SK-N-SH (cell line): ENCODE results near the gene TOMM20. TPM values are rescaled to one million over a fixed set of nuclear protein-coding genes. Genes with fewer than 3 reads are reported as not detected.

Source experiments
- CTCF ChIA-PET: fragments of 300-600, 350-600 bp; formaldehyde crosslinking; extraction: SDS; loops from one replicate; lab custom pipeline; 2021; lab: Yijun Ruan, JAX
- POLR2A ChIA-PET: fragments of 350-600 bp; sonication (Branson Sonifier 250); formaldehyde crosslinking; extraction: SDS; loops from one replicate; lab custom pipeline; 2020; ENCODE audit warnings: antibody characterized with exemption, inconsistent platforms; lab: Yijun Ruan, JAX
- DNase-seq: peaks from one replicate; pipeline ENCODE4 v3.0.0; 2012
- H2AFZ ChIP-seq: fragments of 200-600 bp; sonication (generic); 2 replicates; pipeline ENCODE4 v1.8.1; 2016; ENCODE audit warnings: antibody characterized with exemption, mild to moderate bottlenecking, low read depth
- H3F3A ChIP-seq: fragments of 200-600 bp; sonication (generic); replicated peaks from 2 replicates; pipeline ENCODE3; 2016; ENCODE audit warnings: antibody characterized with exemption, mild to moderate bottlenecking; ENCODE audit not compliant: insufficient read depth
- H3K27ac ChIP-seq, 2 experiments: fragments of 200-500 bp in 1 of 2; fragments of 200-600 bp in 1 of 2; sonication (Bioruptor generic) in 1 of 2; sonication (generic), shearing (Covaris generic) in 1 of 2; 2 replicates each; pipeline versions ENCODE4 v1.5.1 to v1.6.1; 2014 to 2016; ENCODE audit warnings: low read depth in 2 of 2, inconsistent platforms in 1 of 2, low read length in 1 of 2, mild to moderate bottlenecking in 1 of 2, mixed read lengths in 1 of 2
- H3K27me3 ChIP-seq: fragments of 200-600 bp; sonication (generic), shearing (Covaris generic); 2 replicates; pipeline ENCODE4 v1.6.1; 2016; ENCODE audit warnings: mixed run types; ENCODE audit not compliant: insufficient read depth
- H3K36me3 ChIP-seq, 2 experiments: fragments of 200-500 bp in 1 of 2; fragments of 200-600 bp in 1 of 2; sonication (Bioruptor generic) in 1 of 2; sonication (generic) in 1 of 2; replicated peaks in 1 of 2; 2 replicates each; pipeline versions ENCODE3 to v1.5.1; 2014 to 2016; ENCODE audit warnings: low read length in 1 of 2, mild to moderate bottlenecking in 1 of 2; ENCODE audit not compliant: insufficient read depth in 2 of 2, control insufficient read depth in 1 of 2
- H3K4me1 ChIP-seq, 2 experiments: fragments of 200-500 bp in 1 of 2; fragments of 200-600 bp in 1 of 2; sonication (Bioruptor generic) in 1 of 2; sonication (generic), shearing (Covaris generic) in 1 of 2; 2 replicates each; pipeline versions ENCODE4 v1.5.1 to v1.6.1; 2014 to 2016; ENCODE audit warnings: low read depth in 1 of 2, low read length in 1 of 2, mixed run types in 1 of 2; ENCODE audit not compliant: insufficient read depth in 2 of 2, control insufficient read depth in 1 of 2
- H3K4me2 ChIP-seq: fragments of 200-600 bp; sonication (generic), shearing (Covaris generic); 2 replicates; pipeline ENCODE4 v1.6.1; 2017; ENCODE audit warnings: mixed run types
- H3K4me3 ChIP-seq, 2 experiments: fragments of 200-500 bp in 1 of 2; fragments of 200-600 bp in 1 of 2; sonication (Bioruptor generic) in 1 of 2; sonication (generic), shearing (Covaris generic) in 1 of 2; 2 replicates each; pipeline versions ENCODE4 v1.5.1 to v1.8.1; 2014 to 2016; ENCODE audit warnings: low read depth in 2 of 2, inconsistent platforms in 1 of 2, low read length in 1 of 2, mild to moderate bottlenecking in 1 of 2, mixed read lengths in 1 of 2, moderate library complexity in 1 of 2
- H3K79me2 ChIP-seq: fragments of 200-600 bp; sonication (generic); 2 replicates; pipeline ENCODE4 v1.8.1; 2017; ENCODE audit warnings: mild to moderate bottlenecking; ENCODE audit not compliant: insufficient read depth
- H3K9ac ChIP-seq: fragments of 200-600 bp; sonication (generic); 2 replicates; pipeline ENCODE4 v1.6.1; 2017; ENCODE audit warnings: mixed run types
- H3K9me2 ChIP-seq: fragments of 200-600 bp; sonication (generic); 2 replicates; pipeline ENCODE4 v1.6.1; 2017; ENCODE audit warnings: mixed run types
- H3K9me3 ChIP-seq: fragments of 200-600 bp; sonication (generic); 2 replicates; pipeline ENCODE4 v1.6.1; 2017; ENCODE audit warnings: mixed run types, mild to moderate bottlenecking, moderate library complexity
- H4K20me1 ChIP-seq: fragments of 200-600 bp; sonication (generic); 2 replicates; pipeline ENCODE4 v1.6.1; 2017; ENCODE audit warnings: mild to moderate bottlenecking, mixed run types; ENCODE audit not compliant: insufficient read depth
- CHD2 ChIP-seq: fragments of 150-350 bp; IDR thresholded peaks from 2 replicates; pipeline ENCODE4 v1.6.1; 2018; ENCODE audit warnings: low read length; ENCODE audit not compliant: partially characterized antibody
- FOSL2 ChIP-seq: IDR thresholded peaks from 2 replicates; pipeline ENCODE4 v1.4.0; 2012; ENCODE audit warnings: low read depth, mild to moderate bottlenecking, moderate library complexity, borderline replicate concordance
- GABPA ChIP-seq: IDR thresholded peaks from 2 replicates; pipeline ENCODE4 v1.4.0; 2012; ENCODE audit warnings: low read depth, mild to moderate bottlenecking
- GATA2 ChIP-seq: sonication (generic); formaldehyde crosslinking; IDR thresholded peaks from 2 replicates; pipeline ENCODE4 v1.5.0; 2020; ENCODE audit warnings: mild to moderate bottlenecking, missing genetic modification reagents
- IRF3 ChIP-seq: fragments of 150-350 bp; IDR thresholded peaks from 2 replicates; pipeline ENCODE4 v1.6.1; 2016; ENCODE audit warnings: mild to moderate bottlenecking, low read depth, low read length
- MXI1 ChIP-seq: IDR thresholded peaks from 2 replicates; pipeline ENCODE4 v1.6.1; 2012; ENCODE audit warnings: mild to moderate bottlenecking, low read depth, low read length, improper control_type of control experiment
- POLR2AphosphoS5 ChIP-seq: IDR thresholded peaks from 2 replicates; pipeline ENCODE4 v1.6.1; 2012; ENCODE audit warnings: low read depth, low read length
- RAD21 ChIP-seq: IDR thresholded peaks from 2 replicates; pipeline ENCODE4 v1.6.1; 2012; ENCODE audit warnings: mild to moderate bottlenecking, low read length
- RCOR1 ChIP-seq: fragments of 150-350 bp; IDR thresholded peaks from 2 replicates; pipeline ENCODE4 v1.6.1; 2017; ENCODE audit warnings: antibody characterized with exemption, low read length
- TAF1 ChIP-seq: IDR thresholded peaks from 2 replicates; pipeline ENCODE4 v1.6.1; 2012; ENCODE audit warnings: low read depth, mild to moderate bottlenecking, low read length, moderate library complexity, borderline replicate concordance
- TEAD4 ChIP-seq: IDR thresholded peaks from 2 replicates; pipeline ENCODE4 v1.4.0; 2012; ENCODE audit warnings: mild to moderate bottlenecking, borderline replicate concordance; ENCODE audit not compliant: insufficient read depth
- USF2 ChIP-seq: fragments of 150-350 bp; IDR thresholded peaks from 2 replicates; pipeline ENCODE4 v1.6.1; 2017; ENCODE audit warnings: antibody characterized with exemption, low read length, low read depth, borderline replicate concordance
- WGBS: methylation state at CpG from one replicate; pipeline ENCODE4 v1.1.6; 2017; ENCODE audit warnings: low lambda C conversion rate; 5-methylcytosine and 5-hydroxymethylcytosine counted together
- polyA plus RNA-seq, 3 experiments: library from polyadenylated mRNA; depleted of rRNA; stranded (reverse); fragments of >200 nt; gene quantifications; 2 replicates each; pipeline ENCODE4 v1.2.3, GENCODE V29; 2012
- TF ChIP-seq, protein P1 (sequence below): IDR thresholded peaks from 2 replicates; pipeline ENCODE4 v1.4.0; 2012; ENCODE audit warnings: low read depth
- TF ChIP-seq, protein P2 (sequence below): IDR thresholded peaks from 2 replicates; pipeline ENCODE4 v1.6.1; 2012; ENCODE audit warnings: mild to moderate bottlenecking, low read depth, low read length, moderate library complexity
- TF ChIP-seq, protein P3 (sequence below): IDR thresholded peaks from 2 replicates; pipeline ENCODE4 v1.4.0; 2012; ENCODE audit warnings: low read depth, borderline replicate concordance

The TOMM20 gene
- polyA plus RNA-seq, 1 of the 3 experiments (the other 2 are of a cell fraction) = 86.2 TPM

GRCh38 chr1:235124665-235125064, 4.0 kb downstream of the TOMM20 start:
- Histone ChIP-seq H3K9me3 (no peaks in the 10 kb centered on the region), H3K9ac (no peak overlapping the region), H3K4me3 (no peak overlapping the region), H2AFZ (no peak overlapping the region), H3K79me2 (peaks cover 90% of the 10 kb centered on the region), H4K20me1 (peaks cover 79% of the 10 kb centered on the region), H3K4me2 (no peak overlapping the region), H3K27ac (no peak overlapping the region), H3K9me2 (no peaks in the 10 kb centered on the region), H3K27me3 (no peaks in the 10 kb centered on the region), H3K4me1 (peaks cover 9 to 10% of the 10 kb centered on the region in 2 experiments; a peak in 3 of 4 replicates), H3K36me3 (peaks cover 30 to 34% of the 10 kb centered on the region in 2 experiments), H3F3A (peaks cover 11% of the 10 kb centered on the region)
- TF ChIP-seq, protein P1, sequence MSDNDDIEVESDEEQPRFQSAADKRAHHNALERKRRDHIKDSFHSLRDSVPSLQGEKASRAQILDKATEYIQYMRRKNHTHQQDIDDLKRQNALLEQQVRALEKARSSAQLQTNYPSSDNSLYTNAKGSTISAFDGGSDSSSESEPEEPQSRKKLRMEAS = no peak
- TF ChIP-seq POLR2AphosphoS5 (no peak), USF2 (no peak), TAF1 (no peak), GATA2 (CRISPR knock-in tag) (no peak), RCOR1 (no peak), TEAD4 (no peak), MXI1 (no peak), FOSL2 (no peak), GABPA (no peak), CHD2 (no peak), RAD21 (no peak), IRF3 (no peak)
- TF ChIP-seq, protein P2, sequence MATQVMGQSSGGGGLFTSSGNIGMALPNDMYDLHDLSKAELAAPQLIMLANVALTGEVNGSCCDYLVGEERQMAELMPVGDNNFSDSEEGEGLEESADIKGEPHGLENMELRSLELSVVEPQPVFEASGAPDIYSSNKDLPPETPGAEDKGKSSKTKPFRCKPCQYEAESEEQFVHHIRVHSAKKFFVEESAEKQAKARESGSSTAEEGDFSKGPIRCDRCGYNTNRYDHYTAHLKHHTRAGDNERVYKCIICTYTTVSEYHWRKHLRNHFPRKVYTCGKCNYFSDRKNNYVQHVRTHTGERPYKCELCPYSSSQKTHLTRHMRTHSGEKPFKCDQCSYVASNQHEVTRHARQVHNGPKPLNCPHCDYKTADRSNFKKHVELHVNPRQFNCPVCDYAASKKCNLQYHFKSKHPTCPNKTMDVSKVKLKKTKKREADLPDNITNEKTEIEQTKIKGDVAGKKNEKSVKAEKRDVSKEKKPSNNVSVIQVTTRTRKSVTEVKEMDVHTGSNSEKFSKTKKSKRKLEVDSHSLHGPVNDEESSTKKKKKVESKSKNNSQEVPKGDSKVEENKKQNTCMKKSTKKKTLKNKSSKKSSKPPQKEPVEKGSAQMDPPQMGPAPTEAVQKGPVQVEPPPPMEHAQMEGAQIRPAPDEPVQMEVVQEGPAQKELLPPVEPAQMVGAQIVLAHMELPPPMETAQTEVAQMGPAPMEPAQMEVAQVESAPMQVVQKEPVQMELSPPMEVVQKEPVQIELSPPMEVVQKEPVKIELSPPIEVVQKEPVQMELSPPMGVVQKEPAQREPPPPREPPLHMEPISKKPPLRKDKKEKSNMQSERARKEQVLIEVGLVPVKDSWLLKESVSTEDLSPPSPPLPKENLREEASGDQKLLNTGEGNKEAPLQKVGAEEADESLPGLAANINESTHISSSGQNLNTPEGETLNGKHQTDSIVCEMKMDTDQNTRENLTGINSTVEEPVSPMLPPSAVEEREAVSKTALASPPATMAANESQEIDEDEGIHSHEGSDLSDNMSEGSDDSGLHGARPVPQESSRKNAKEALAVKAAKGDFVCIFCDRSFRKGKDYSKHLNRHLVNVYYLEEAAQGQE = no peak
- TF ChIP-seq, protein P3, sequence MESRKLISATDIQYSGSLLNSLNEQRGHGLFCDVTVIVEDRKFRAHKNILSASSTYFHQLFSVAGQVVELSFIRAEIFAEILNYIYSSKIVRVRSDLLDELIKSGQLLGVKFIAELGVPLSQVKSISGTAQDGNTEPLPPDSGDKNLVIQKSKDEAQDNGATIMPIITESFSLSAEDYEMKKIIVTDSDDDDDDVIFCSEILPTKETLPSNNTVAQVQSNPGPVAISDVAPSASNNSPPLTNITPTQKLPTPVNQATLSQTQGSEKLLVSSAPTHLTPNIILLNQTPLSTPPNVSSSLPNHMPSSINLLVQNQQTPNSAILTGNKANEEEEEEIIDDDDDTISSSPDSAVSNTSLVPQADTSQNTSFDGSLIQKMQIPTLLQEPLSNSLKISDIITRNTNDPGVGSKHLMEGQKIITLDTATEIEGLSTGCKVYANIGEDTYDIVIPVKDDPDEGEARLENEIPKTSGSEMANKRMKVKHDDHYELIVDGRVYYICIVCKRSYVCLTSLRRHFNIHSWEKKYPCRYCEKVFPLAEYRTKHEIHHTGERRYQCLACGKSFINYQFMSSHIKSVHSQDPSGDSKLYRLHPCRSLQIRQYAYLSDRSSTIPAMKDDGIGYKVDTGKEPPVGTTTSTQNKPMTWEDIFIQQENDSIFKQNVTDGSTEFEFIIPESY = no peak
- CTCF ChIA-PET = interaction anchor here (0.9 to 1.3 kb wide), 4 partner anchors 20 to 292 kb away, joined by 3 to 5 read pairs (median 4); no protein-coding TSS in a partner anchor
- POLR2A ChIA-PET = no interaction called here
- DNase-seq = no peak
- WGBS = 88% methylated on average over 1 of the region's 1 CpG
